Kidney (tissue), 14 donors: ENCODE data around the gene CD300E. TPM values are rescaled to one million over a fixed set of nuclear protein-coding genes. Genes with fewer than 3 reads are reported as not detected.
"Not testable (repeated sequence)": the region's sequence is repeated elsewhere in the genome, so short reads cannot be mapped to it uniquely, and the experiment has no call there.

Source experiments
- DNase-seq, 5 donors: peaks; one replicate each; pipeline ENCODE4 v3.0.0-alpha.2; 2013 to 2020
- FAIRE-seq: peaks from 2 replicates; lab custom pipeline; 2012; peaks lifted over from hg19 to GRCh38; lab: Jason Lieb, UNC
- H3K27ac ChIP-seq, 2 donors: one replicate each; pipeline ENCODE4 v1.7.0; 2013; ENCODE audit warnings: low read depth in 2 of 2, low read length in 2 of 2, inconsistent platforms in 1 of 2
- H3K27me3 ChIP-seq: one replicate; pipeline ENCODE4 v1.7.1; 2013; ENCODE audit warnings: low read length, inconsistent platforms; ENCODE audit not compliant: control insufficient read depth, insufficient read depth
- H3K36me3 ChIP-seq, 3 donors: one replicate each; pipeline versions ENCODE4 v1.7.0 to v1.7.1; 2013; ENCODE audit warnings: low read length in 3 of 3, control low read depth in 1 of 3, inconsistent platforms in 1 of 3; ENCODE audit not compliant: insufficient read depth in 3 of 3, control insufficient read depth in 2 of 3
- H3K4me1 ChIP-seq, 3 donors: one replicate each; pipeline versions ENCODE4 v1.7.0 to v1.7.1; 2013; ENCODE audit warnings: low read length in 3 of 3, inconsistent platforms in 1 of 3, low read depth in 1 of 3; ENCODE audit not compliant: control insufficient read depth in 2 of 3, insufficient read depth in 2 of 3
- H3K4me3 ChIP-seq, 3 donors: one replicate each; pipeline versions ENCODE4 v1.7.0 to v1.8.1; 2013; ENCODE audit warnings: low read length in 3 of 3, control low read depth in 1 of 3, inconsistent platforms in 1 of 3
- H3K9ac ChIP-seq, 3 donors: one replicate each; pipeline versions ENCODE4 v1.7.0 to v1.7.1; 2013; ENCODE audit warnings: low read length in 3 of 3, control low read depth in 1 of 3, inconsistent platforms in 1 of 3
- H3K9me3 ChIP-seq, 3 donors: one replicate each; pipeline versions ENCODE4 v1.7.0 to v1.7.1; 2013; ENCODE audit warnings: low read length in 3 of 3, control low read depth in 1 of 3, inconsistent platforms in 1 of 3; ENCODE audit not compliant: control insufficient read depth in 2 of 3, insufficient read depth in 1 of 3
- CTCF ChIP-seq: IDR thresholded peaks from 3 replicates; pipeline ENCODE4 v1.5.1; 2012; ENCODE audit warnings: mild to moderate bottlenecking, moderate library complexity, borderline replicate concordance; ENCODE audit not compliant: insufficient read depth; ENCODE audit errors: extremely low read depth
- intact Hi-C: fragments of 100-400 bp; cut with DNase I; formaldehyde crosslinking; loops from one replicate; pipeline ENCODE4 v1.11.1; 2022
- polyA plus RNA-seq: library from polyadenylated mRNA; stranded (reverse); fragments of 350-450 nt; fragmentation: Illumina TruSeq; extraction: RNeasy Lipid Tissue Mini Kit (QIAGEN cat#74804); gene quantifications from one replicate; pipeline ENCODE4 v1.2.3, GENCODE V29; 2014; ENCODE audit warnings: low read depth, low replicate concordance; ENCODE audit not compliant: insufficient read depth
- total RNA-seq: library from RNA; stranded (reverse); fragmentation: NEBNext Ultra II Directional; extraction: Animal tissue kit (Norgen Biotek cat#: 25700); gene quantifications from one replicate; pipeline ENCODE4 v1.2.1, GENCODE V29; 2021
- donor health status: control.
- donor health status: control.
- donor health status: control.
- donor health status: control.
- donor health status: control.
- donor health status: DM: yes; HTN: yes; CAD: no.
- donor health status: Normal renal cell carcinoma (clear cell type).

Gene CD300E
- total and polyA plus RNA-seq, 2 donors from 2014 or later = 0.39 to 2.5 TPM

GRCh38 chr17:74639704-74640151 lies 16.2 kb upstream of the CD300E start:
- Histone ChIP-seq H3K9me3 (no peaks in the 10 kb centered on the region), H3K4me3 (no peak overlapping the region), H3K4me1 (no peaks in the 10 kb centered on the region), H3K27ac (no peak overlapping the region), H3K36me3 (no peaks in the 10 kb centered on the region), H3K9ac (no peak overlapping the region), H3K27me3 (no peaks in the 10 kb centered on the region)
- DNase-seq (no peak), FAIRE-seq (no peak)
- TF ChIP-seq CTCF = no peak
- intact Hi-C loops = no loop called here

- Histone ChIP-seq H3K27ac (no peak overlapping the region), H3K9ac (no peak overlapping the region), H3K36me3 (no peaks in the 10 kb centered on the region), H3K27me3 (no peaks in the 10 kb centered on the region), H3K9me3 (no peaks in the 10 kb centered on the region), H3K4me1 (no peaks in the 10 kb centered on the region), H3K4me3 (no peak overlapping the region)
- TF ChIP-seq CTCF = no peak
- FAIRE-seq (no peak), DNase-seq (no peak)
- intact Hi-C loops = no loop called here
Observed at GRCh38 chr17:74637926-74638325, 14.4 kb upstream of the CD300E start.

GRCh38 chr17:74637265-74637664 lies 13.7 kb upstream of the CD300E start:
- H3K27ac ChIP-seq = no peak overlapping the region
- intact Hi-C loops = no loop called here
- H3K27me3 ChIP-seq = no peaks in the 10 kb centered on the region
- no peak overlapping the region for H3K9ac ChIP-seq
- no peaks in the 10 kb centered on the region for H3K4me1 ChIP-seq
- no peak for TF ChIP-seq CTCF
- no peak for DNase-seq
- FAIRE-seq = no peak
- H3K36me3 ChIP-seq = no peaks in the 10 kb centered on the region
- H3K9me3 ChIP-seq = no peaks in the 10 kb centered on the region
- no peak overlapping the region for H3K4me3 ChIP-seq

GRCh38 chr17:74636541-74637085 lies 13.1 kb upstream of the CD300E start:
- intact Hi-C loops, H3K9me3 ChIP-seq, H3K27ac ChIP-seq, H3K9ac ChIP-seq, H3K27me3 ChIP-seq, H3K4me3 ChIP-seq, FAIRE-seq, H3K36me3 ChIP-seq, H3K4me1 ChIP-seq: not testable (repeated sequence)
- DNase-seq = peak in 3 of 5 donors; percentile 52 to 71 (median 68)
